ENCODE results near the gene HOOK2.

- TF ChIP-seq CTCF (IDR thresholded peaks at IDR 0.05; ENCODE audit: insufficient read depth, low read depth, low read length), result no peak
- no peak for TF ChIP-seq EZH2 (IDR thresholded peaks at IDR 0.05; ENCODE audit: insufficient read depth, low read length)
Measured at GRCh38 chr19:12750851-12751250, 24.5 kb downstream of the HOOK2 start.

All from astrocyte (in vitro differentiated cells and primary cell).